Activated T-helper 1 cell treated with anti-CD3 and anti-CD28 coated beads, Interleukin-2, amount 50 U/mL, for 16 hours (primary cell): Measurements from ENCODE around the gene KIAA0825.

Experiments used
- DNase-seq, 2 donors: peaks; one replicate each; pipeline ENCODE4 v3.0.0-alpha.2; 2020; ENCODE audit warnings: low read depth in 1 of 2, low spot score in 1 of 2

The KIAA0825 gene

DNA sequence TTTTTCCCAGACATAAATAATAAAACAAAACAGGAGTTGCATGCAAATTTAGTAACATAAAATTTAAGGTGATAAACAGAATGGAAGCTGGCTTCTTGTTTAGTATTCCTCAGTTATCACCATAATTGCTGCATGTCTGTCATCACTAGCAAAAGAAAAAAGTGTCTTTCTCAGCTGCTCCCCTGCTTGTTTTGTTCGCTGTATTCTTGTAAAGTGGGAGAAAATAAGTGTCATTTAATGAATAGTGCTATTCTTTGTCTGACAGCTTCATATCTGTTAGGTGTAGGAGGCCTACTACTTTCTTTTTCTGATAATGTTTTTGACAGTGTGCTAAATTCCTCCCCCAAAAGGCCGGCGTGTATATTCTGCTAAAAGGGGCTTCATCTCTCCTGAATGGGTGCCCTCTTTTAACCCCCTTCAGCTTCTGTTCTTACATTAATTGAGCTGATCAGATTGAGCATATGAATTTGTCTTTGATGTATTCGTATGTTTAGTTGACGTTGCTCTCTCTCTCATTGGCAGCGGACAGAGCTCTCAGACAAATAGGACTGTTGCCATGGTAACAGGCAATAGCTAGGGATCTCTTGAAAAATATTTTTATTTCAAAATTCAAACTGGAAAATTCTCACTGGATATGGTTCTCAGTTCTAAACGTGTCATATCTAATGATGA is 303.8 kb downstream of the KIAA0825 start:
- no peak for DNase-seq

GRCh38 chr5:94313696-94314095 is 304.7 kb downstream of the KIAA0825 start:
- no peak for DNase-seq

DNA sequence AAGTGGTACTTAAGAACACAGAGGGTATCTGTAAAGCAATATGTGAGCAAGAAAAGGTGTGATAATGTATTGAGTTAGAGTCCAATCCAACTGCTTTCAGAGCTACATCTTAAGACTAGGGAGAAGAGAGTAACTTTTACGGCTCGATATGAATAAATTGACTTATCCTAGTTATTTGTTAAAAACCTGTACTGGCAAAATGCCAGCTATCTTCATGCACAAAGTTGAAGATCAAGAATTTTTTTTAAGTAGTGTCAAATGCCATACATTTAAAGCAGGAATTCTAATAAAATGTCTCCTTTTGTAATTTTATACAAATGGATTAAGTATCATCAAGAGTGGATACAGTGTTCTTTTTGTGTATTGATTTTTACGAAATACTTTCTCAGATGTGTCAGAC is 305.2 kb downstream of the KIAA0825 start:
- DNase-seq, result no peak

- no peak for DNase-seq
Measured at GRCh38 chr5:94312298-94312697, 306.1 kb downstream of the KIAA0825 start.

DNA sequence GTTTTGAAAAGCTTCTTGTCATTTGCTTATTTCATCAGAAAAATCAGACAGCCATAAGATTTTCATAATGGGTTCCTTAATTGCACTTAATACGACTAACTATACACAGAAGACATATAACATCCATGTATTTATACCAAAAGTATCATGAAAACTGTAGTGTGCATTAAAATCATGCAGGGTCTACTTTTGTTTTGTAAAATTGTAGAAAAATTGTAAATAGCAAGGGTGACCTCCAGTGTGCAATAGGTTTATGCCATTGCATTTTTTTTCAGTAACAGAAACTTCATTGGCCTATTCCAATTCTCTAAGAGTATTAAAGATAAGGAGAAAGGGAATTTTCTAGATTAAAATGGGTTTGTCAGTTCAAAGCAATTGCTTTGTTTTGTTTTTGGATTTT is 307.6 kb downstream of the KIAA0825 start:
- DNase-seq, result no peak

- no peak for DNase-seq
Measured at GRCh38 chr5:94309141-94309540, 309.3 kb downstream of the KIAA0825 start.

- no peak for DNase-seq
Measured at GRCh38 chr5:94308442-94308841, 310.0 kb downstream of the KIAA0825 start.

DNA sequence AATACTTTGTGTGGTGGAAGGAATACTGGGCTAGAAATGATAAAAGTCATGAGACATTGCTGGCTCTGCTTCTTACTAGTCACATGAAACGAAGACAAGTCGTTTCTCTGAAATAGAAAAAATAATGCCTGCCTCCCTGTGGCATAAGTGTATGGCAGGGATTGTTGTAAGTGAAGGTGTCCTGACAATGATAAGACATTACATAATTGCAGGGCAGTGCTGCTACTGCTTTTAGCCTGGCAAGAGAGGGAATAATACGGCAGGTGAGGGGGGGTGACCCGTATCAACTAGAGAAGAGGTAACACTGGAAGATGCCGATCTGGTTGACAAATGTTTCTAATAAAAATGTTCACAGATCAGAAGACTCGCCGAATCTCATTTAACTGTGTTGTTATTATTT is 314.3 kb downstream of the KIAA0825 start:
- no peak for DNase-seq

DNA sequence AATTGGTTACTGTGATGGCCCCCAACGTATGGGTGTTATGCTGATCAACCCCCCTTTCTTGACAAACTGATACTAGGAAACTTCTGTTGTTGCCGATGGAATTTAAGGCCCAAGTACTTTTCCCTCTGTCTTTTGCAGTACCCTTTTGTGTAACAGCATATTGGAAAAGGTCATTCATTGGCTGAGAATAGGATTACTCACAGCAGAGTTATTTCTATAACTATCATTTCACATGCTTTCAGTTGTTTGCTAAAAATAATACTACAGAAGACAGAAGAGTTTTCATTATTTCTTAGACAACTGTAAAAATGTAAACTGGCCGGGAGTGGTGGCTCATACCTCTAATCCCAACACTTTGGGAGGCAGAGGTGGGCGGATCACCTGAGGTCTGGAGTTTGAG is 329.5 kb downstream of the KIAA0825 start:
- no peak for DNase-seq

DNA sequence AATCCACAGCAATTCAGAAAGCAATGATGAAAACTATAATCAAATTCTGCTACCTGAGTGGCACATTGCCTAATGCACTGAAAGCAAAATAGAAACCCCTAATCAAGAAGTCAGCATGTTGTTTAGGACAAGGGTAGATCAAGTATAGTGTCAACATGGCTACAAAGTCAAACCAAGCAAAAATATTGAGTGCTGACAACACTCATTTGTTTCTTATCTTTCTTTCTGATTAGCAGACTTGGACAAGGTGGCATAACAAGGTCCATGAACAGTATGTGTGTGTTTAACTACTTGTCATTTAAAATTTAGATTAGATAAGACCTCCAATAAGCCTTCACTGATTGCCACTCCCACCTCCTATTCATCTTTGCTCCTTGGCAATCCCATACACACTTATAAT is 332.4 kb downstream of the KIAA0825 start:
- DNase-seq, result no peak

GRCh38 chr5:94283093-94283492 is 335.3 kb downstream of the KIAA0825 start:
- DNase-seq, result no peak

DNA sequence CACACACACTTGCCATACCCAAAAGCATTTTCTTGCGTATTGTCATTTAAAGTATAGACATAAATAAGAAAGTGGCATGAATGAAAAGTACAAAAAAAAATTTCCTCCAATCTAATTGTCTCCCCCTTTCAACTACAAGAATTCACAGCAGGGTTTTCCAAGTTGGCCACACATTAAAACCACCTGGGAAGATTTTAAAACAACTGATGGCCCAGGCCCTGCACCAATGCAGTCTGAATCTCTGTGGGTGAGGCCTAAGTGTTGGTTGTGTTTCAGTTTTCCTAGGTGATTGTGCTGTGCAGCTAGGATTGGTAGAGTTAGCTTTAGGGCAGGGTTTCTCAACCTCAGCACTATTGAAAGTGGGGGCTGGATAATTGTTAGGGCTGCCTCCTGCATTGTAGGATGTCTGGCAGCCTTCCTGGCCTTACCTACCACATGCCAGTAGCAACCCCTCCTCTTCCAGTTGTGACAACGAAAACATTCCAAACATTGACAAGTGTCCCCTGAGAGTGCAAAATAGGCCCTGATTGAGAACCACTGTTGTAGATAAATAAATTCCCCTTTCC is 337.1 kb downstream of the KIAA0825 start:
- no peak for DNase-seq

GRCh38 chr5:94276751-94277150 is 341.7 kb downstream of the KIAA0825 start:
- no peak for DNase-seq

- DNase-seq, result no peak
Measured at GRCh38 chr5:94276048-94276447, 342.4 kb downstream of the KIAA0825 start.

GRCh38 chr5:94274707-94275106 is 343.7 kb downstream of the KIAA0825 start:
- DNase-seq, result no peak

DNA sequence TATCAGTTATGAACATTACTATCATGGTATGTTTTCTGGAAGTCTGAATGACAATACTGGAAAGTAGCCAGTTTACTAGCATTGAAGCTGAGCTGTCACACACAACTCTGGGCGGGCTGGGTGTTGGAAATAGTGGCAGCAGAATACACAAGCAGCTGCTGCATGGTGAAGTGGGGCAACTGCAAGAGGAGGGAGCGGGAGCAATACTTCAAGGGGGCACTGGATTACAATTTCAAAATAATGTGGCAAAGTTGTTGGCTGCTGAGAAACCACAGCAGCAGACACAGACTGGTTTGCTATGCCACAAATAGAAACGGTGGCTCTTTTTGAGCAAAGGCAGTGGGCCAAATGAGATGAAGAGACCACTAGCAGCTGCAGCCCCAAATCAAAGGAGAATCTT is 350.2 kb downstream of the KIAA0825 start:
- DNase-seq, result no peak

DNA sequence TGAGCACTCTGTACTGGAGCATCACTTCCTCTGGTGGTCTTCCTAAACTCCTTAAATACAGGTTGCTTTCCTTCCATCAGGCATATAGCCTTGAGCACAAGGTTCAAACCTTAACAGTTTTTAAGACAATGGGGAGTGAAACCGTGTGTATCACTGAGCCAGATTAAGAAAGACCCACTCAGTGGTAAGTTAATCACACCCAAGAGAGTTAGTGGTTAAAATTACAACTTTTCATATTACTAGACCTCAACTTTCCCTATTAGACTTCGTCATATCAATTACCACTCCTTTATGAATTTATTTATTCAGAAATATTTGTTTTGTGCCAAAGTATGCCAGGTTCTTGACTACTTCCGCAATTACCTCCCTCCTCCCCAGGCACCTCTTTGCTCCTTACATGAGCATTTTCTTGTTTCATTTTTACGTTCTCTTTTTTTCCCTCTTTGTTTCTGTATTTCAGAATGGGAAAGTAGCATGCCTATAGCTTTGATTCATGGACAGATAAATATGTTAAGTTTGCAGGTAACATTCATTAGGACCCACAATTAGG is 351.0 kb downstream of the KIAA0825 start:
- DNase-seq, result no peak

DNA sequence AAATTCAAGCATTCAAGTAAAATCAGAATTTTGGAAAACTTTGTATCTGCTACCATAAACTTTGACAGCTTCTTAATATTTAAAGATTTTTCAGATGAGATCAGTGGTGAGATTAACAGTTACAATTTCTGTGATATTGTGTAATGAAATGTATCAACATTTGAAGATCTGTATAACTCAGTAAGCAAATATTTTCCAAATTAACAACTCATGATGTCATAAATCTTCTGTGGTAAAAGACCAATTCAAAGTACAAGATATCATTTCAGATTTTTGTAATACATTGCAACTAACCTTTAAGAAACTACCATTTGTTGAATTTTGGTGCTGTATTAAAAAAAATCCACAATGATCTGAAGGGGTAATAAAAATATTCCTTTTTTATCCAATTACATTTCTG is 352.2 kb downstream of the KIAA0825 start:
- no peak for DNase-seq

- DNase-seq, result no peak
Measured at GRCh38 chr5:94263068-94263467, 355.3 kb downstream of the KIAA0825 start.

DNA sequence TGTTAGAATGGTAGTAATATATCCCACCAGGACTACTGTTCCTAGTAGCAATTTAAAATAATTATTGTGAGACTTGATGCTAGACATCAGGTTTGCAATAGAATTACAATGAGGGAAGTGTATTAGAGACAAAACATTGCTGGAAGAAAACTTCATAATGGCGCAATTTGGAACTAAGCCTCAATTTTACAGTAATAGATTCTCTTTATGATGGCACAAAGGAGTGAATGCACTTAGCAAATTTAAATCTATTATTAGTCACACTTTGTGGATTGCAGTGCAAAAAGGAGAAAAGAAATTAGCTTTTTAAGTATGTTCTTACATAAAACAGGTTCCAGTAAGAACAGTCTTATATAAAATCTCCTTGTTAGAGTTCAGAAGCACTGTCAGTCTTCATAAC is 358.3 kb downstream of the KIAA0825 start:
- DNase-seq, result no peak

DNA sequence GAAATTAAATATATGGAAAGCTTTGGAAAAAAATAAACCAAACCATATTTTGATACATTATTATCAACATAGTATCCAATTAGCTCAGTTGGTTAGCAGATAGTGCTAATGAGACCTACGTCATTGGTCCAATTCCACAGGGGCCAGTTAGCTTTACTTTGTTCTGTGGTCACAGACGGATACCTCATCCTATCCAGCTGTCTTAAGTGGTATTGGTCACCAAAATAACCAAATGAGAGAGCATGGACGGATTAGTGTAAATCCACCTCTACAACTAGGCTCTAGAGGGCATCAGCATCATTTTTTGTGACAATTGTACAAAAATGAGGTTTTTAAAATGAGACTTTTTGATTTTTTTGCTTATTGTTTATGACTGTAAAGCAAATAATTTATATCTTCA is 364.2 kb downstream of the KIAA0825 start:
- DNase-seq, result no peak

GRCh38 chr5:94250985-94251384 is 367.4 kb downstream of the KIAA0825 start:
- no peak for DNase-seq

DNA sequence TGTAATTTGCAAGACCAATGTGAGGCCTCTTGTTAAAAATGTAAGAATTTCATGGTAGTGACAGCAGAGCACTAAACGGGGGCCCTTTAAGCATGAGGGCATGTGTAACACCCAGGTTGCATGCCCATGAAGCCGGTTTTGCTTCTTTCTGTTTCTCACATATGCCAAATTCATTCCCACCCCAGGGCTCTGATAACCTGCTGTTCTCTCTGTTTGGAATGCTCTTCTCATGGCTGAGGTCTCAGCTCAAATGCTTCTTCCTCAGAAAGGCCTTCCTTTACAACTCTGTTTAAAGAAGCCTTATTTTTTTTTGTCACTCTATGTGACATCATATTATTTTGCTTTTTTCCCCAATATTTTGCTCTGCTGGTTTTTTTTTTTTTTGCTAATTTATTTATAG is 369.0 kb downstream of the KIAA0825 start:
- DNase-seq, result no peak
